HEK293T (cell line): ENCODE measurements around the gene EDN1.
"Not testable (repeated sequence)": the region's sequence is repeated elsewhere in the genome, so short reads cannot be mapped to it uniquely, and the experiment has no call there.

ENCODE experiments used
- CTCF ChIA-PET: fragments of 350-600 bp; formaldehyde crosslinking; extraction: SDS; loops from one replicate; lab custom pipeline; 2021; ENCODE audit warnings: antibody characterized with exemption, inconsistent platforms; lab: Yijun Ruan, JAX
- POLR2A ChIA-PET: fragments of 350-600 bp; formaldehyde crosslinking; extraction: SDS; loops from one replicate; lab custom pipeline; 2020; ENCODE audit warnings: antibody characterized with exemption, inconsistent platforms; lab: Yijun Ruan, JAX
- DNase-seq: peaks from one replicate; pipeline ENCODE4 v3.0.0; 2012; ENCODE audit warnings: mixed read lengths; ENCODE audit errors: extremely low spot score
- ARNT ChIP-seq: fragments of 450-650 bp; IDR thresholded peaks from 2 replicates; pipeline ENCODE4 v1.6.1; 2017; ENCODE audit warnings: mild to moderate bottlenecking
- BHLHE40 ChIP-seq: fragments of 450-650 bp; IDR thresholded peaks from 2 replicates; pipeline ENCODE4 v1.6.1; 2016; ENCODE audit warnings: mild to moderate bottlenecking, moderate library complexity, borderline replicate concordance
- CTBP1 ChIP-seq: fragments of 450-650 bp; IDR thresholded peaks from 2 replicates; pipeline ENCODE4 v1.6.1; 2016; ENCODE audit warnings: borderline replicate concordance
- ELF4 ChIP-seq: fragments of 450-650 bp; IDR thresholded peaks from 2 replicates; pipeline ENCODE4 v1.6.1; 2017; ENCODE audit warnings: antibody characterized with exemption
- FOXA1 ChIP-seq: fragments of 450-650 bp; IDR thresholded peaks from 2 replicates; pipeline ENCODE4 v1.6.1; 2016; ENCODE audit warnings: mild to moderate bottlenecking
- FOXK2 ChIP-seq: fragments of 450-650 bp; IDR thresholded peaks from 2 replicates; pipeline ENCODE4 v1.6.1; 2016; ENCODE audit warnings: mild to moderate bottlenecking
- FOXM1 ChIP-seq: fragments of 450-650 bp; IDR thresholded peaks from 2 replicates; pipeline ENCODE4 v1.6.1; 2017; ENCODE audit warnings: mild to moderate bottlenecking, borderline replicate concordance
- HDGF ChIP-seq: fragments of 450-650 bp; IDR thresholded peaks from 2 replicates; pipeline ENCODE4 v1.6.1; 2017; ENCODE audit warnings: antibody characterized with exemption, borderline replicate concordance
- L3MBTL2 ChIP-seq: fragments of 450-650 bp; conservative IDR thresholded peaks from 2 replicates; pipeline ENCODE4 v1.6.1; 2016; ENCODE audit warnings: mild to moderate bottlenecking
- LEF1 ChIP-seq: fragments of 450-650 bp; IDR thresholded peaks from 2 replicates; pipeline ENCODE4 v1.6.1; 2017; ENCODE audit warnings: mild to moderate bottlenecking, borderline replicate concordance
- NFRKB ChIP-seq: fragments of 450-650 bp; IDR thresholded peaks from 2 replicates; pipeline ENCODE4 v1.6.1; 2016; ENCODE audit warnings: mild to moderate bottlenecking, moderate library complexity
- PKNOX1 ChIP-seq: fragments of 450-650 bp; IDR thresholded peaks from 2 replicates; pipeline ENCODE4 v1.6.1; 2016
- SP1 ChIP-seq: fragments of 450-650 bp; IDR thresholded peaks from 2 replicates; pipeline ENCODE4 v1.6.1; 2017
- SUZ12 ChIP-seq: fragments of 450-650 bp; IDR thresholded peaks from 2 replicates; pipeline ENCODE4 v1.6.1; 2016; ENCODE audit warnings: mild to moderate bottlenecking
- TARDBP ChIP-seq: fragments of 450-650 bp; IDR thresholded peaks from 2 replicates; pipeline ENCODE4 v1.6.1; 2016
- ZNF384 ChIP-seq: fragments of 450-650 bp; IDR thresholded peaks from 2 replicates; pipeline ENCODE4 v1.6.1; 2016

Gene EDN1

GRCh38 chr6:12314751-12315150 lies 24.6 kb downstream of the EDN1 start:
- ChIA-PET CTCF (no interaction called here), POLR2A (no interaction called here)
- TF ChIP-seq LEF1 (no peak), PKNOX1 (no peak)
- DNase-seq, result no peak

- no peak for DNase-seq
- TF ChIP-seq LEF1 (no peak), FOXK2 (no peak), ZNF384 (no peak), FOXM1 (no peak), BHLHE40 (no peak), NFRKB (no peak), TARDBP (no peak), HDGF (no peak), PKNOX1 (no peak), SUZ12 (no peak), FOXA1 (no peak), CTBP1 (no peak), ARNT (no peak), ELF4 (no peak), SP1 (no peak), L3MBTL2 (no peak)
- ChIA-PET CTCF (no interaction called here), POLR2A (no interaction called here)
These were observed 25.3 kb downstream of the EDN1 start for GRCh38 chr6:12315292-12316081.

- ChIA-PET POLR2A (no interaction called here), CTCF (no interaction called here)
- DNase-seq, result no peak
- no peak for TF ChIP-seq SP1
- TF ChIP-seq SUZ12, result no peak
These were observed 28.6 kb downstream of the EDN1 start for GRCh38 chr6:12318749-12319148.

- DNase-seq, POLR2A ChIA-PET: not testable (repeated sequence)
- CTCF ChIA-PET, result interaction anchor here (0.6 kb wide), 1 partner anchor 568 kb away, joined by 5 read pairs; no protein-coding TSS in a partner anchor
These were observed 29.9 kb downstream of the EDN1 start for GRCh38 chr6:12320074-12320473.

GRCh38 chr6:12324099-12324498 lies 33.9 kb downstream of the EDN1 start:
- TF ChIP-seq TARDBP (no peak), L3MBTL2 (no peak), CTBP1 (no peak), ELF4 (no peak), FOXM1 (no peak), HDGF (no peak), FOXK2 (no peak), NFRKB (no peak), SP1 (no peak), ARNT (no peak), SUZ12 (no peak)
- POLR2A ChIA-PET, result no interaction called here
- CTCF ChIA-PET, result interaction anchor here (1.5 kb wide), 1 partner anchor 13 kb away, joined by 3 read pairs; no protein-coding TSS in a partner anchor
- no peak for DNase-seq

GRCh38 chr6:12324748-12325147 lies 34.6 kb downstream of the EDN1 start:
- ChIA-PET POLR2A (no interaction called here), CTCF (interaction anchor here (1.5 kb wide), 1 partner anchor 12 kb away, joined by 3 read pairs; no protein-coding TSS in a partner anchor)
- TF ChIP-seq HDGF (no peak), SUZ12 (no peak), CTBP1 (no peak)
- no peak for DNase-seq

GRCh38 chr6:12325872-12326271 lies 35.7 kb downstream of the EDN1 start:
- ChIA-PET POLR2A (interaction anchor here (1.5 kb wide), 1 partner anchor 10 kb away, joined by 3 read pairs; no protein-coding TSS in a partner anchor), CTCF (no interaction called here)
- TF ChIP-seq HDGF (no peak), PKNOX1 (no peak), L3MBTL2 (no peak), ELF4 (no peak), SP1 (no peak), FOXA1 (no peak), ARNT (no peak), LEF1 (no peak), ZNF384 (no peak), NFRKB (no peak), CTBP1 (no peak), SUZ12 (no peak), BHLHE40 (no peak), FOXM1 (no peak), TARDBP (no peak), FOXK2 (no peak)
- no peak for DNase-seq
